ENCODE results near the gene HTR3B.

Gene HTR3B

GRCh38 chr11:113992459-113993110 is 88.0 kb downstream of the HTR3B start:
- FAIRE-seq, result no peak

- no peak for FAIRE-seq
Measured at GRCh38 chr11:113994077-113994954, 89.7 kb downstream of the HTR3B start.

Data from colon (tissue), 2 donors.